K562 (cell line): ENCODE measurements around the gene KIT. TPM values are rescaled to one million over a fixed set of nuclear protein-coding genes. Genes with fewer than 3 reads are reported as not detected.

Experiments used
- ATAC-seq: fragments of 200-7000 bp; cut with Tn5 transposase; 3 replicates; pipeline ENCODE4 v1.9.1; 2020; ENCODE audit warnings: moderate library complexity
- BruUV-seq: library from RNA; stranded (reverse); fragments of 400-500 nt; replicated peaks from 2 replicates; lab custom pipeline; 2021; lab: Mats Ljungman, UMichigan
- CTCF ChIA-PET: fragments of 300-600 bp; formaldehyde crosslinking; extraction: SDS; loops from one replicate; lab custom pipeline; 2021; ENCODE audit warnings: low intra/inter-chr PET ratio; lab: Yijun Ruan, JAX
- POLR2A ChIA-PET: fragments of 300-600, 350-650 bp; sonication (Branson Sonifier 250); formaldehyde crosslinking; extraction: SDS; loops from one replicate; lab custom pipeline; 2021; ENCODE audit warnings: antibody characterized with exemption, inconsistent platforms; lab: Yijun Ruan, JAX
- DNase-seq, 4 experiments: peaks; one replicate each; pipeline versions ENCODE4 v3.0.0 to v3.0.0-alpha.2; 2011 to 2018; ENCODE audit warnings: low spot score in 3 of 4, mixed read lengths in 3 of 4; ENCODE audit errors: extremely low read depth in 1 of 4
- FAIRE-seq: peaks from 2 replicates; lab custom pipeline; 2011; peaks lifted over from hg19 to GRCh38; lab: Jason Lieb, UNC
- H2AFZ ChIP-seq: 2 replicates; pipeline ENCODE4 v1.6.0; 2011; ENCODE audit warnings: low read depth, low read length, control low read depth, inconsistent platforms
- H3K27ac ChIP-seq: fragments of 200-600 bp; 3 replicates; pipeline ENCODE4 v1.8.0; 2011; ENCODE audit warnings: low read depth, mild to moderate bottlenecking, control low read depth, inconsistent platforms, low read length, moderate library complexity, mixed read lengths; ENCODE audit errors: extremely low read depth
- H3K27me3 ChIP-seq, 2 experiments: fragments of 300-600 bp in 1 of 2; 2 replicates in 1 of 2; 3 replicates in 1 of 2; pipeline versions ENCODE4 v1.6.0 to v1.8.0; 2011; ENCODE audit warnings: inconsistent platforms in 2 of 2, low read length in 2 of 2, mild to moderate bottlenecking in 1 of 2, mixed read lengths in 1 of 2, moderate library complexity in 1 of 2; ENCODE audit not compliant: control insufficient read depth in 2 of 2, insufficient read depth in 2 of 2
- H3K36me3 ChIP-seq: fragments of 300-600 bp; 3 replicates; pipeline ENCODE4 v1.8.0; 2011; ENCODE audit warnings: mild to moderate bottlenecking, low read length, inconsistent platforms; ENCODE audit not compliant: control insufficient read depth, insufficient read depth
- H3K4me1 ChIP-seq, 2 experiments: fragments of 200-600 bp in 1 of 2; replicated peaks in 1 of 2; 2 replicates in 1 of 2; 3 replicates in 1 of 2; pipeline versions ENCODE4 v1.5.1 to v1.8.0; 2011; ENCODE audit warnings: inconsistent platforms in 2 of 2, low read length in 2 of 2, mild to moderate bottlenecking in 1 of 2, mixed read lengths in 1 of 2, moderate library complexity in 1 of 2; ENCODE audit not compliant: control insufficient read depth in 2 of 2, insufficient read depth in 2 of 2
- H3K4me2 ChIP-seq: 2 replicates; pipeline ENCODE4 v1.6.1; 2011; ENCODE audit warnings: low read length, control low read depth, inconsistent platforms, mixed read lengths; ENCODE audit not compliant: insufficient read depth
- H3K4me3 ChIP-seq: fragments of 200-600 bp; sonication (generic), shearing (Covaris generic); 2 replicates; pipeline ENCODE4 v1.5.1; 2016; ENCODE audit warnings: control low read depth, inconsistent platforms
- H3K79me2 ChIP-seq: fragments of 200-600 bp; 3 replicates; pipeline ENCODE4 v1.8.0; 2011; ENCODE audit warnings: low read length, inconsistent platforms; ENCODE audit not compliant: control insufficient read depth, insufficient read depth
- H3K9ac ChIP-seq, 2 experiments: 2 replicates each; pipeline versions ENCODE4 v1.6.0 to v1.6.1; 2011; ENCODE audit warnings: low read depth in 2 of 2, low read length in 2 of 2, control low read depth in 1 of 2, inconsistent platforms in 1 of 2, mild to moderate bottlenecking in 1 of 2, mixed read lengths in 1 of 2; ENCODE audit not compliant: insufficient read depth in 1 of 2
- H3K9me1 ChIP-seq: one replicate; pipeline ENCODE4 v1.6.0; 2011; ENCODE audit warnings: inconsistent platforms, mild to moderate bottlenecking, low read length, moderate library complexity; ENCODE audit not compliant: control insufficient read depth, insufficient read depth
- H3K9me3 ChIP-seq: replicated peaks from 2 replicates; pipeline ENCODE4 v1.5.1; 2011; ENCODE audit warnings: low read depth, low read length, inconsistent platforms; ENCODE audit not compliant: control insufficient read depth, insufficient read depth
- H4K20me1 ChIP-seq: replicated peaks from 2 replicates; pipeline ENCODE4 v1.6.1; 2011; ENCODE audit warnings: low read length, inconsistent platforms, mixed read lengths; ENCODE audit not compliant: control insufficient read depth, insufficient read depth
- CBFA2T2 ChIP-seq: fragments of 450-650 bp; conservative IDR thresholded peaks from 2 replicates; pipeline ENCODE4 v1.6.1; 2017; ENCODE audit warnings: mild to moderate bottlenecking
- GATA2 ChIP-seq: sonication (generic); formaldehyde crosslinking; IDR thresholded peaks from 2 replicates; pipeline ENCODE4 v1.4.0; 2020; ENCODE audit warnings: mild to moderate bottlenecking, missing genetic modification reagents
- L3MBTL2 ChIP-seq: fragments of 450-650 bp; IDR thresholded peaks from 2 replicates; pipeline ENCODE4 v1.6.1; 2016; ENCODE audit warnings: mild to moderate bottlenecking, moderate library complexity
- MGA ChIP-seq: fragments of 450-650 bp; IDR thresholded peaks from 2 replicates; pipeline ENCODE4 v1.6.1; 2016; ENCODE audit warnings: mild to moderate bottlenecking, moderate library complexity
- PCBP2 ChIP-seq: fragments of 200-400 bp; formaldehyde crosslinking; IDR thresholded peaks from 2 replicates; pipeline ENCODE4 v1.6.1; 2018; ENCODE audit warnings: low read length, low read depth, mild to moderate bottlenecking, moderate library complexity; ENCODE audit not compliant: poor library complexity, severe bottlenecking
- RAD51 ChIP-seq: fragments of 450-650 bp; IDR thresholded peaks from 2 replicates; pipeline ENCODE4 v1.7.1; 2016; ENCODE audit warnings: low read depth, mild to moderate bottlenecking, borderline replicate concordance
- USF1 ChIP-seq: sonication (generic); formaldehyde crosslinking; IDR thresholded peaks from 2 replicates; pipeline ENCODE4 v1.9.0; 2022; ENCODE audit warnings: mild to moderate bottlenecking, missing genetic modification reagents
- USF2 ChIP-seq: sonication (generic); formaldehyde crosslinking; IDR thresholded peaks from 2 replicates; pipeline ENCODE4 v1.5.0; 2020; ENCODE audit warnings: missing genetic modification reagents
- WGBS: fragments of 100-300 bp; shearing (Covaris generic); methylation state at CpG from one replicate; pipeline ENCODE4 v1.1.6; 2016; ENCODE audit warnings: low coverage, mixed read lengths; ENCODE audit not compliant: insufficient coverage; ENCODE audit errors: missing lambda C conversion rate; 5-methylcytosine and 5-hydroxymethylcytosine counted together
- in situ Hi-C: fragments of 300-500 bp; cut with MboI; formaldehyde crosslinking; loops from 4 replicates; pipeline ENCODE4 v1.15.0; 2018; ENCODE audit warnings: inconsistent platforms, mixed read lengths
- intact Hi-C: fragments of 100-400 bp; cut with micrococcal nuclease; formaldehyde crosslinking; loops from 2 replicates; pipeline ENCODE4 v1.14.2; 2022
- polyA plus RNA-seq, 8 experiments: library from polyadenylated mRNA; depleted of rRNA in 4 of 8; stranded (reverse) in 5 of 8; unstranded in 3 of 8; fragments of >200 nt; fragmentation: Nextera tagmentation in 2 of 8; fragmentation: Illumina TruSeq in 1 of 8; extraction: Ambion mirVana in 2 of 8; extraction: Trizol in 1 of 8; gene quantifications; 2 replicates each; pipeline versions ENCODE4 v1.2.1 to v1.2.3, GENCODE V29; 2011 to 2014; ENCODE audit warnings: inconsistent platforms in 1 of 8, missing spikeins in 1 of 8
- total RNA-seq, 7 experiments: library from RNA; depleted of rRNA in 6 of 7; stranded (reverse); fragments of >200 nt in 6 of 7; fragmentation: Illumina TruSeq in 2 of 7; extraction: Trizol in 2 of 7; gene quantifications; 2 replicates each; pipeline versions ENCODE4 v1.2.1 to v1.2.3, GENCODE V29; 2011 to 2021; ENCODE audit warnings: low replicate concordance in 1 of 7

The KIT gene
- total and polyA plus RNA-seq, 9 of the 15 experiments (the other 6 are each of a cell fraction or from before 2014, with no cell fraction given) = 0.27 to 5.6 (median 0.57) TPM

GRCh38 chr4:54654753-54655152 lies 3.0 kb upstream of the KIT start:
- Histone ChIP-seq H3K79me2 (no peaks in the 10 kb centered on the region), H3K27ac (no peak overlapping the region), H3K4me3 (no peak overlapping the region), H3K9ac (no peak overlapping the region), H3K27me3 (peaks cover 0 to 16% of the 10 kb centered on the region in 2 experiments; a peak in 4 of 5 replicates), H3K9me3 (no peaks in the 10 kb centered on the region)
- CTCF ChIA-PET = no interaction called here
- peak; percentile 57; the same call in 1 of the 2 replicates for TF ChIP-seq RAD51
- TF ChIP-seq GATA2 (CRISPR knock-in tag) = no peak
- 0 out of 2 replicates have a peak, but pooled peaks have one; percentile 18 for TF ChIP-seq L3MBTL2
- TF ChIP-seq PCBP2 = no peak
- peak; percentile 77 for TF ChIP-seq USF2 (CRISPR knock-in tag)
- peak; percentile 33; the same call in 1 of the 2 replicates for TF ChIP-seq USF1 (CRISPR knock-in tag)
- TF ChIP-seq MGA = 0 out of 2 replicates have a peak, but pooled peaks have one; percentile 14
- TF ChIP-seq CBFA2T2 = 0 out of 2 replicates have a peak, but pooled peaks have one; percentile 5
- TF ChIP-seq, all 486 proteins: peak for 6
- Histone ChIP-seq H3K36me3 (no peaks in the 10 kb centered on the region), H3K9me1 (no peaks in the 10 kb centered on the region), H2AFZ (peak overlapping the region; percentile 28; the same call in 1 of the 2 replicates), H3K4me2 (no peak overlapping the region), H4K20me1 (no peaks in the 10 kb centered on the region), H3K4me1 (peaks cover 5 to 23% of the 10 kb centered on the region in 2 experiments; a peak in 3 of 5 replicates)
- 4% methylated on average over 4 of the region's 4 CpGs for WGBS
- no TSS peak for BruUV-seq
- intact Hi-C loops (loop anchor here (5.0 kb wide), 3 partner anchors 67 to 117 kb away; no protein-coding TSS in a partner anchor), in situ Hi-C loops (no loop called here)
- DNase-seq (peak in 3 of 4 experiments; percentile 23 to 35 (median 28)), FAIRE-seq (no peak), ATAC-seq (no peak)
- POLR2A ChIA-PET = no interaction called here
